ENCODE results near the gene KIAA1549. TPM values are rescaled to one million over a fixed set of nuclear protein-coding genes. Genes with fewer than 3 reads are reported as not detected.

KIAA1549 gene
- total RNA-seq, 4 donors from 2014 or later, result 0.75 to 2.1 (median 1.2) TPM

- TF ChIP-seq CTCF (IDR thresholded peaks at IDR 0.05; ENCODE audit: low read depth), result no peak
Observed at GRCh38 chr7:138837627-138838026, 143.6 kb downstream of the KIAA1549 start.

- no peak for TF ChIP-seq CTCF (IDR thresholded peaks at IDR 0.05; ENCODE audit: low read depth)
Observed at GRCh38 chr7:138835087-138835486, 146.1 kb downstream of the KIAA1549 start.

- TF ChIP-seq CTCF (IDR thresholded peaks at IDR 0.05; ENCODE audit: low read depth), result no peak
Observed at GRCh38 chr7:138834583-138834982, 146.6 kb downstream of the KIAA1549 start.

- TF ChIP-seq CTCF (IDR thresholded peaks at IDR 0.05; ENCODE audit: low read depth), result no peak
Observed at GRCh38 chr7:138833596-138833995, 147.6 kb downstream of the KIAA1549 start.

- TF ChIP-seq CTCF (IDR thresholded peaks at IDR 0.05; ENCODE audit: low read depth), result no peak
Observed at GRCh38 chr7:138832966-138833365, 148.2 kb downstream of the KIAA1549 start.

GRCh38 chr7:138829335-138829734 is 151.9 kb downstream of the KIAA1549 start:
- no peak for TF ChIP-seq CTCF (IDR thresholded peaks at IDR 0.05; ENCODE audit: low read depth)

- TF ChIP-seq CTCF (IDR thresholded peaks at IDR 0.05; ENCODE audit: low read depth), result no peak
Observed at GRCh38 chr7:138828302-138828701, 152.9 kb downstream of the KIAA1549 start.

Data from subcutaneous adipose tissue (tissue), 4 donors.